Stimulated activated CD8-positive, alpha-beta memory T cell treated with anti-CD3 and anti-CD28 coated beads, Interleukin-7, amount 100 ng/mL, for 24 hours (primary cell): ENCODE measurements around the gene USB1.
"Not testable (repeated sequence)": the region's sequence is repeated elsewhere in the genome, so short reads cannot be mapped to it uniquely, and the experiment has no call there.

Experiments used
- DNase-seq: peaks from one replicate; pipeline ENCODE4 v3.0.0-alpha.2; 2020; ENCODE audit warnings: low read depth

USB1 gene

GRCh38 chr16:57970319-57970718 lies 30.9 kb upstream of the USB1 start:
- DNase-seq: no peak

DNA sequence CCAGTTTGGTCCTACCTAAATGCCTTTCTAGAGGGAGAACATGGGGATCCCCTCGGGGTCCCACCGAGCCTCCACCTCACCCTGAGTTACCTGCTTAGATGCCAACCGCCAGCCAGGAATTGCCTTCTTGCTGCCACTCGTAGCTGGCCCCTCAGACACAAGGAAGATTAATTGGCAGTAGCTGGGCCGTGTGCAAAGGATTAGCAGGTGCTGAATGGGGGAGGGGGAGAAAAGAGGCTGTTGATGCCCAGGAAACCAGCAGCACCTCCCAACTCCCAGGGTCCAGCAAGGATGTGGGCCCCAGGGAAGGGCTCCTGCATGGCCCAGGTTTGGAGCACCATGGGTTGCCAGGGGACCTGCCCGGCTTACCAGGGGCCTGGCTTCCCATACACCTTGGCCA lies 30.2 kb upstream of the USB1 start, which contains the start of gene CNGB1:
CNGB1 (minus strand) TSS at position 159 of the 400 bp plus-strand sequence. CDS start 3,842 bp downstream, outside the sequence.
- no peak for DNase-seq

DNA sequence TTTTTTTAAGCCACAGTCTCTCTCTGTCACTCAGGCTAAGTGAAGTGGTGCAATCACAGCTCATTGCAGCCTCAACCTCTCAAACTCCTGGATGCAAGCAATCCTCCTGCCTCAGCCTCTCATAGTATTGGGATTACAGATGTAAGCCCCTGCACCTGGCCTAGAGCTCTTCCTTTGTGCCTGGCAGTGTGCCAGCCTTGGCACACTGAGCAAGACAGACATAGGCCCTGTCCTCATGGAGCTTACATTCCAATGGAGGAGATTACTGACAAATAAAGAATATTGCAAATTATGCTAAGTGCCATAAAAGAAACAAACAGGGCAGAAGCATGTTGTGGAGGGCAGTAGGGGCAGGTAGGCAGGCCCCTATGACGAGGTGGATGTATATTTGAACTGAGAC lies 29.4 kb upstream of the USB1 start:
- no peak for DNase-seq

- no peak for DNase-seq
These were observed 28.9 kb upstream of the USB1 start for GRCh38 chr16:57972306-57972705.

DNA sequence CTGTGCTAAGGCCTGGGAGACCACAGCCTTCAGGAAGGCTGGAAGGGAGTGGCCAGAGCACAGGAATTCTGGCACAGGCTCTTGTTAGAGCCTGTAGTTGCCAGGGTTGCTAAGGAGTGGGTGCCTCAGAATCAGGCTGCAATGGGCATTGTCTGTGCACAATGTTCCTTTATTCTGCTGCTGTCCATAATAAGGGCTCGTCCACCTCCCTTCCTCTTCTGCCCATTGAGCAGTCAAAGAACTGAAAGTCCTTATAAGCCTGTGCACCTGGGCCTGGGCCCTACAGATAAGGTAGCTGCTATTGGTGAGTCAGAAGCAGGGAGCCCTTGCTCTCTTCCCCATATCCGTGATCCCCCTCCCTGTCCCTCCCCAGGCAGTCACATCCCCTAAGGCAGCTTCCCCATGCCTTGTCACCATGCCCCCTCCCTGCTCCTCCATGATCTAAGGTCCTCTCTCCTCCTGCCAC lies 24.8 kb upstream of the USB1 start:
- DNase-seq: no peak

GRCh38 chr16:57977418-57978069 lies 23.7 kb upstream of the USB1 start:
- DNase-seq: no peak

DNA sequence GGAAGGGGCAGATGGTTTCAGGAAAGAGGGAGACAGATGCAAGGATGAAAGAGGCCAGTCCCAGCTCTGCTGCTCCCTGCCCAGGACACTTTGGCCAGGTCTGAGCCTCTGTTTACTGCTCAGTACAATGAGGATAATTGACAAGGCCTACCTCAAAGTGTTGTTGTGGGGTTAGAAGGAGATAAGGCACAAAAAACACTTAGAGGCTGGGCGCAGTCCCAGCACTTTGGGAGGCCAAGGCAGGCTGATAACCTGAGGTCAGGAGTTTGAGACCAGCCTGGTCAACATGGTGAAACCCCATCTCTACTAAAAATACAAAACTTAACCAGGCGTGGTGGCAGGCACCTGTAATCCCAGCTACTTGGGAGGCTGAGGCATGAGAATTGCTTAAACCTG lies 23.1 kb upstream of the USB1 start:
- not testable (repeated sequence) for DNase-seq

GRCh38 chr16:57979006-57979585 lies 22.1 kb upstream of the USB1 start:
- no peak for DNase-seq

- DNase-seq: no peak
These were observed 19.6 kb upstream of the USB1 start for GRCh38 chr16:57981636-57982035.

GRCh38 chr16:57982385-57982784 lies 18.8 kb upstream of the USB1 start:
- DNase-seq: no peak

DNA sequence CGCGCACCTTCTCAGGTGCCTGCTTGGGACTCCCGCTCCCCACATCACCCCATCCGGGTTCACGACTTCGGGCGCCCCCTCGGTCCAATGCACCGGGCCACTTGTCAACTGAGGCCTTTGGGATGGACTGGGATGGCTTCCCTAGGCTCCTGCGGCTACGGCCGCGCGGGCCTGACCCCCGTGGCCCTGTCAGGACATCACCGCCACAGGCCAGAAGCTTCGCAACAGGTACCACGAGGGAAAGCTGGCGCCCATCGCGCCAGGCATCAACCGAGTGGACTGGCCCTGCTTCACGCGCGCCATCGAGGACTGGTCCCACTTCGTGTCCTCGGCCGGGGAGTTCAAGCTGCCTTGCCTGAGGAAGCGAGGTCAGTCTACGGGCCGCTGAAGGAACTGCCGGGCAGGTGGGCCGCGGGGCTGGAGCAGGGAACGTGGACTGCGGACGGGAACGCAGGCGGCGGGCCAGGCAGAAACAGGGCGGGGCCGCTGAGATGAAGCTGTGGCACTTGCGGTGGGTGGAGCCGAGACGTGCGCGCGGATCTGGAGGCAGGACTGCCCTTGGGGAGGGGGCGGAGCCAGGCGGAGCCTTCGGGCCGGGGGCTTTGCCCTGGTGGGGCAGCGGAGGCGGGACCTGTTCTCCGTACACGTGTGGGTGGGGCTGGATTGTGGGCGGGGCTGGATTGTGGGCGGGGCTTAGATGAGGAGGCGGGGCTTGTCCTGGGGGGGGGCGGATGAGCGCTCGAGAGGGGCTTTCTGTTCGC lies 16.6 kb upstream of the USB1 start:
- DNase-seq: peak; percentile 82

DNA sequence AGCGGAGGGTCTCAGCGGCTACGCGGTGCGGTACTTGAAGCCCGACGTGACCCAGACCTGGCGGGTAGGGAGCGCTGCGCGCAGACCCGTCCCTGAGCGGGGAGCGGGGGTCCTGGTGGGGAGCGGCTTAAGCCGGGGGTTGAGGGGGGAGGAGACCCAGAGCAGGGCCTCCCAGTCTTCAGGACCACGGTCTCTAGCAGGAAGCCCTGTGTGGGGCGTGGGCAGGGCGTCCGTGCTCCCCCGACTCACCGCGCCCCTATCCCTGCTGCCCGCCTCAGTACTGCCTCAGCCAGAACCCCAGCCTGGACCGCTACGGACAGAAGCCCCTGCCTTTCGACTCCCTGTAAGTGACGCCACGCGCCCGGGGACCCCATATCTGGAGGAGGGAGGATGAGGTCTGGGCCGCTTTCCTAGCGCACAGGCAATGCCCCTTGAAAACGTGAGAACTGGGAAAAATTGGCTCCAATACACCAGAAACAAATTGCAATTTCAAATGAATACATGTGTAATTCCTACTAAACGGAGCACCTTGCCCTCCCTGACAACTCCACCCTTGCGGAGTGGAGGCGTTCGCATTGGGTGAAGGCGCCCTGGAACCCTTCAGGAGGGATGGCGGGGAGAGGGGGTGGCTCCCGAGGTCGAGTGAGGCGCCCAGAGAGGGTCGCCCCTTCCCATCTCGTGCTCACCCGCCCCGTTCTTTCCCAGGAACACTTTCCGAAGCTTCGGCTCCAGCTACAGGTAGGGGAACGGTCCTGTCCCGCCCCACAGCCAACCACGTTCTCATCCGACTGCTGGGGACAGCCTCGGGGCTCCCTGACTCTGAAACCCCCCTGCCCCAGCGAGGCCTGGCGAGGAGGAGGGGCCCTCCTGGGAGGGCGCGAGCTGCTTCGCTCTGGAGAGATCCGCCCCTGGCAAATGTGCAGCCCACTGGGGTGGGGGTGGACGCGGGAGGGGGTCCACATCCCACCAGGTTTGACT lies 15.7 kb upstream of the USB1 start:
- no peak for DNase-seq

DNA sequence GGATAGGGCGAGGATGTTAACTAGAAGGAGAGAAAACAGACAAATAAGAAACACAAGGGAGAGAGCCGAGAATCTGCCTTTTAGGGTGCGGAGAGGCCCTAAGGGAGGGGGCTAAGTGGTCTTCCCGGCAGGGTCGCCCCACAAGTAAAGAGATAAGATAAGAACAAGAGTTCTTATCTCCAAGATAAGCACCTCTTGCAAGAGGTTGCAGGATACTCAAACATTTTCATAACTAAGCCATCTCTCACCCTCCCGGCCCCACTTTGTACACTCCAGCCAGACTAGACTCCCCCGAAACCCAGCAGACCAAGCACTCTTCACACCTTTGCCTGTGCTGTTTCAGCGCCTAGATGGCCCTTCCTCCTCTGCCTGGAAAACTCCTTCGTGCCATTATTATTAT lies 15.0 kb upstream of the USB1 start:
- no peak for DNase-seq

- no peak for DNase-seq
These were observed 13.6 kb upstream of the USB1 start for GRCh38 chr16:57987441-57988177.

DNA sequence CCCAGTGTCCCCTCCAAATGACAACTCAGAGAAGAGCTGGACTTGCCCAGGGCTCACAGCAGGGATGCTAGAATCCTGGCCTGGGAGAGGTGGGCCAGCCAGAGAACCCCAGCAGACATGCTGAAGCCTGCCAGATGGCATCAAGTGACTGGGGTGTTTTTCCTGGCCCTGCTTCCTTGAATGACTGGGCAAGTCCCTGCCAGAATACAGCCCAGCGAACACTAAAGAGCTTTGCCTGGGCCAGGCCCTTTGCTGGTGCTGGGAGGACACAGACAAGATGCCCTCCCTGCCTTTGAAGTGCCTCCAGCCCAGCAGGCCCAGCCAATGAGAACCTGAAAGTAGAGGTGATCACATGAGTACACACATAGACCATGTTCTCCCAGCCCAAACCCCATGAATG lies 12.3 kb upstream of the USB1 start:
- DNase-seq: no peak

DNA sequence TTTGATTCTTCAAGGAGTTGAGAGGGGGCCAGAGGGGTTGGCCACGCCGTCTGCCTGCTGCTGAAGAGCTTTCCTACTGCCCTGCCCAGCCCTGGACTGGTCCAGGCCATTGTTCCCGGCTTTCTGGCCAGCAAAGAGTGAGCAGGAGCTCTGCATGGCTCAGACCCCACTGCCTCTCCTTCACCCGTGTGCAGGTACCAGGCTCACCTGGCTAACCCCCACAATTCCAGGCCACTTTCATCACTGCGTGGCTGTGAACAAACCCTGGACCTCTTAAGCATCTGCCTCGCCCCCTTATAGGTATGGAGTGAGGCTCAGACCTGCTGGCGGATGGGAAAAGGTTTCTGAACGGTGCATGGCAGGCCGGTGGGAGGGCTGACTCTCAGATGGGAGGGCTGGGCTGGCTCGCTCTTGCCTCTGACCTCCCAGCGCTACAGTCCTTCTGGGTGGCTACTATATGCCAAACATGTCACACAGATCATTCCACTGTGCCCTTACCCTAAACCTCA lies 9.6 kb upstream of the USB1 start:
- DNase-seq: no peak

GRCh38 chr16:57992084-57992483 lies 9.1 kb upstream of the USB1 start:
- no peak for DNase-seq

GRCh38 chr16:57993438-57993837 lies 7.8 kb upstream of the USB1 start:
- DNase-seq: no peak

DNA sequence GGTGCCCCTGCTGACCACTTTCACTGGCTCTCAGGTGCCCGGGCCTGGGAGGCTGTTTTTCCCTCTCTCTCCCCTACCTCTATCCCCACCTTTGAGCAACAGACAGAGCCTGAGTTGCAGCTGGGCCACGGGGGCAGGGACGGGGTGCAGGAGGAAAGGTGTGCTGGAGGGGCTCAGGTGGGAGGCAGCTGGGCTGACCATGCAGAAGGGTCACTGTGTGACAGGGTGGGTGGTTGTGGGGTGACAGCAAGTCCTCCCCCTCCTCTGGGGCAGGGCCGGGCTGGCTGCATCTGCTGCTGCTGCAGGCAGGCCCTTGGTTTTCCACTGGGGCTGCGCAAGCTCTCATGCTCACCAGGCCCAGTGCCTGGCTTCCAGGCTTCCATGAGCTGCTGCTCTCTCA lies 7.3 kb upstream of the USB1 start:
- no peak for DNase-seq

DNA sequence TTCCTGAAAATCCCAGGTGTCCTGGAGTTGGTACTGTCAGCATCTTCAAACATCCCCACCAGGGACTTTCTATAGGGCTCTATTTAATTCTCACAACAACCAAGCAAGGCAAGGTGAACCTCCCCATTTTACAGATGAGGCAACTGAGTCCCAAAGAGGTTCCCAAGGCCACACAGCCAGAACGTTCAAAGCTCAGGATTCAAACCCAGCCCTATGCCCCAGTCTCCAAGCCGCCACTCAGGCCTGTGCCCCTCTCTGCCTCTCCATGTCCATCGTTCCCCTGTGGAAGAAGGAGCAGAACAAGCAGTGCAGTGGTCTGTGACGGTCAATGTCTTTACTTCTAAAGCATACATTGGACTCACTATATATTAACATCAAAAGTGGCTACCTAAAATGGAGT lies 6.8 kb upstream of the USB1 start:
- no peak for DNase-seq

GRCh38 chr16:57994778-57995177 lies 6.4 kb upstream of the USB1 start:
- DNase-seq: no peak
